OCI-LY1 (cell line): ENCODE measurements around the gene ZBTB8A.

Experiments
- EZH2 ChIP-seq: fragments of 200-600 bp; sonication (generic), shearing (Covaris generic); IDR thresholded peaks from 2 replicates; pipeline ENCODE4 v1.8.0; 2017; ENCODE audit warnings: borderline replicate concordance, mixed run types, mild to moderate bottlenecking, antibody characterized with exemption, low read length, moderate library complexity, mixed read lengths
- TF ChIP-seq, protein P1 (sequence below): fragments of 200-600 bp; sonication (generic), shearing (Covaris generic); IDR thresholded peaks from 2 replicates; pipeline ENCODE4 v1.5.1; 2017; ENCODE audit warnings: mild to moderate bottlenecking, antibody characterized with exemption, low read length, moderate library complexity, mixed read lengths

DNA sequence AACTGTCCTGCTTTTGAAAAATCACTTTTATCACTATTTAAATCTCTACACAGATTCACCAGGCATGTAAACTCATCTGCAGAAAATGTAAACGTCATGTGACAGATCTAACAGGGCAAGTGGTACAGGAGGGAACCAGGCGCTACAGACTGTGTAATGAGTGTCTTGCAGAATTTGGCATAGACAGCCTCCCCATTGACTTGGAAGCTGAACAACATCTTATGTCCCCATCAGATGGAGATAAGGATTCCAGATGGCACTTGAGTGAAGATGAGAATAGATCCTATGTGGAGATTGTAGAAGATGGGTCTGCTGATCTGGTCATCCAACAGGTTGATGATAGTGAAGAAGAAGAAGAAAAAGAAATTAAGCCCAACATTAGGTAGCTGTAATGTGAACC is 60.8 kb downstream of the ZBTB8A start:
- TF ChIP-seq, protein P1, sequence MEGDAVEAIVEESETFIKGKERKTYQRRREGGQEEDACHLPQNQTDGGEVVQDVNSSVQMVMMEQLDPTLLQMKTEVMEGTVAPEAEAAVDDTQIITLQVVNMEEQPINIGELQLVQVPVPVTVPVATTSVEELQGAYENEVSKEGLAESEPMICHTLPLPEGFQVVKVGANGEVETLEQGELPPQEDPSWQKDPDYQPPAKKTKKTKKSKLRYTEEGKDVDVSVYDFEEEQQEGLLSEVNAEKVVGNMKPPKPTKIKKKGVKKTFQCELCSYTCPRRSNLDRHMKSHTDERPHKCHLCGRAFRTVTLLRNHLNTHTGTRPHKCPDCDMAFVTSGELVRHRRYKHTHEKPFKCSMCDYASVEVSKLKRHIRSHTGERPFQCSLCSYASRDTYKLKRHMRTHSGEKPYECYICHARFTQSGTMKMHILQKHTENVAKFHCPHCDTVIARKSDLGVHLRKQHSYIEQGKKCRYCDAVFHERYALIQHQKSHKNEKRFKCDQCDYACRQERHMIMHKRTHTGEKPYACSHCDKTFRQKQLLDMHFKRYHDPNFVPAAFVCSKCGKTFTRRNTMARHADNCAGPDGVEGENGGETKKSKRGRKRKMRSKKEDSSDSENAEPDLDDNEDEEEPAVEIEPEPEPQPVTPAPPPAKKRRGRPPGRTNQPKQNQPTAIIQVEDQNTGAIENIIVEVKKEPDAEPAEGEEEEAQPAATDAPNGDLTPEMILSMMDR = no peak
- TF ChIP-seq EZH2 = no peak
